Esophagus (tissue), 2 donors: ENCODE results near the gene TAS2R42. TPM values are rescaled to one million over a fixed set of nuclear protein-coding genes. Genes with fewer than 3 reads are reported as not detected.

Experiments
- H3K27ac ChIP-seq, 2 donors: one replicate each; pipeline ENCODE4 v1.5.1; 2013; ENCODE audit warnings: low read depth in 2 of 2, mild to moderate bottlenecking in 2 of 2, inconsistent platforms in 1 of 2, low read length in 1 of 2, moderate library complexity in 1 of 2
- H3K27me3 ChIP-seq, 2 donors: one replicate each; pipeline ENCODE4 v1.6.1; 2013; ENCODE audit warnings: low read length in 2 of 2, control low read depth in 1 of 2, mild to moderate bottlenecking in 1 of 2; ENCODE audit not compliant: insufficient read depth in 2 of 2, control insufficient read depth in 1 of 2
- H3K36me3 ChIP-seq, 2 donors: one replicate each; pipeline ENCODE4 v1.6.1; 2013; ENCODE audit warnings: low read length in 1 of 2; ENCODE audit not compliant: control insufficient read depth in 2 of 2, insufficient read depth in 2 of 2
- H3K4me1 ChIP-seq, 2 donors: one replicate each; pipeline ENCODE4 v1.6.1; 2013; ENCODE audit warnings: low read length in 1 of 2; ENCODE audit not compliant: control insufficient read depth in 2 of 2, insufficient read depth in 2 of 2
- H3K4me3 ChIP-seq, 2 donors: one replicate each; pipeline ENCODE4 v1.5.1; 2013; ENCODE audit warnings: low read length in 2 of 2, mild to moderate bottlenecking in 2 of 2, low read depth in 1 of 2, moderate library complexity in 1 of 2
- H3K9me3 ChIP-seq, 2 donors: one replicate each; pipeline ENCODE4 v1.6.1; 2013; ENCODE audit warnings: mild to moderate bottlenecking in 2 of 2, low read depth in 1 of 2, low read length in 1 of 2, moderate library complexity in 1 of 2; ENCODE audit not compliant: control insufficient read depth in 2 of 2, insufficient read depth in 1 of 2
- WGBS, 2 donors: extraction: QIAGEN DNeasy Blood & Tissue Kit; methylation state at CpG; one replicate each; pipeline ENCODE4 v1.1.7; 2013; 5-methylcytosine and 5-hydroxymethylcytosine counted together
- polyA plus RNA-seq, 2 donors: library from polyadenylated mRNA; stranded (reverse); fragments of 200-250 nt; gene quantifications; one replicate each; pipeline ENCODE4 v1.2.3, GENCODE V29; 2013
- donor health status: healthy with polysubstance abuse.
- donor health status: Bipolar disorder and iron deficiency.

TAS2R42 gene
- polyA plus RNA-seq, 2 donors = not detected

- no peaks in the 10 kb centered on the region for H3K36me3 ChIP-seq
- H3K4me3 ChIP-seq = no peak overlapping the region
- H3K4me1 ChIP-seq = peaks cover 0 to 2% of the 10 kb centered on the region in 2 donors
- H3K27me3 ChIP-seq = no peaks in the 10 kb centered on the region
- no peaks in the 10 kb centered on the region for H3K9me3 ChIP-seq
- no peak overlapping the region for H3K27ac ChIP-seq
- WGBS, 2 donors = 90 to 99% methylated on average over 2 of the region's 2 CpGs
These were observed 12.7 kb downstream of the TAS2R42 start for GRCh38 chr12:11174022-11174421.

- H3K36me3 ChIP-seq = no peaks in the 10 kb centered on the region
- peak overlapping the region; percentile 37 to 70 for H3K4me3 ChIP-seq
- peaks cover 0 to 2% of the 10 kb centered on the region in 2 donors for H3K4me1 ChIP-seq
- H3K9me3 ChIP-seq = no peaks in the 10 kb centered on the region
- peak overlapping the region in 1 of 2 donors; percentile 59 for H3K27ac ChIP-seq
- no peaks in the 10 kb centered on the region for H3K27me3 ChIP-seq
- 3 to 5% methylated on average over 10 of the region's 10 CpGs for WGBS, 2 donors
These were observed 14.6 kb downstream of the TAS2R42 start for GRCh38 chr12:11171969-11172675.

GRCh38 chr12:11171145-11171968, 15.4 kb downstream of the TAS2R42 start, which contains the start of gene SMIM10L1:
Gene SMIM10L1 (plus strand): TSS chr12:11171194. CDS start chr12:11171357, 163 bp downstream.
- Histone ChIP-seq H3K4me3 (peak within 1 kb of the TSS; percentile 70 to 87), H3K27ac (peak within 1 kb of the TSS; percentile 92 to 94), H3K36me3 (no peaks in the 10 kb centered on the region), H3K9me3 (no peaks in the 10 kb centered on the region), H3K27me3 (no peaks in the 10 kb centered on the region), H3K4me1 (peaks cover 0 to 2% of the 10 kb centered on the region in 2 donors)
- WGBS, 2 donors = 0 to 1% methylated on average over 65 to 70 of the region's 70 CpGs

- peaks cover 0 to 2% of the 10 kb centered on the region in 2 donors for H3K4me1 ChIP-seq
- peaks cover 0 to under 1% of the 10 kb centered on the region in 2 donors for H3K36me3 ChIP-seq
- H3K27ac ChIP-seq = peak overlapping the region in 1 of 2 donors; percentile 94
- 1 to 2% methylated on average over 4 of the region's 4 CpGs for WGBS, 2 donors
- peak overlapping the region; percentile 70 to 87 for H3K4me3 ChIP-seq
- no peaks in the 10 kb centered on the region for H3K27me3 ChIP-seq
- H3K9me3 ChIP-seq = no peaks in the 10 kb centered on the region
These were observed 16.0 kb downstream of the TAS2R42 start for GRCh38 chr12:11170810-11171144.

GRCh38 chr12:11166300-11166699, 20.4 kb downstream of the TAS2R42 start:
- Histone ChIP-seq H3K9me3 (no peaks in the 10 kb centered on the region), H3K27me3 (no peaks in the 10 kb centered on the region), H3K36me3 (peaks cover 0 to 2% of the 10 kb centered on the region in 2 donors), H3K4me3 (no peak overlapping the region), H3K4me1 (peaks cover 0 to 2% of the 10 kb centered on the region in 2 donors), H3K27ac (no peak overlapping the region)

- Histone ChIP-seq H3K9me3 (no peaks in the 10 kb centered on the region), H3K36me3 (peaks cover 0 to 2% of the 10 kb centered on the region in 2 donors), H3K4me1 (no peaks in the 10 kb centered on the region), H3K27ac (no peak overlapping the region), H3K27me3 (no peaks in the 10 kb centered on the region), H3K4me3 (no peak overlapping the region)
These were observed 22.4 kb downstream of the TAS2R42 start for GRCh38 chr12:11164384-11164783.

- H3K4me3 ChIP-seq = no peak overlapping the region
- no peak overlapping the region for H3K27ac ChIP-seq
- H3K27me3 ChIP-seq = no peaks in the 10 kb centered on the region
- H3K9me3 ChIP-seq = no peaks in the 10 kb centered on the region
- H3K36me3 ChIP-seq = peaks cover 0 to 2% of the 10 kb centered on the region in 2 donors
- H3K4me1 ChIP-seq = no peaks in the 10 kb centered on the region
- WGBS, 2 donors = 97 to 98% methylated on average over 1 of the region's 1 CpG
These were observed 24.2 kb downstream of the TAS2R42 start for GRCh38 chr12:11162502-11162901.

- Histone ChIP-seq H3K4me3 (no peak overlapping the region), H3K9me3 (no peaks in the 10 kb centered on the region), H3K36me3 (no peaks in the 10 kb centered on the region), H3K27ac (no peak overlapping the region), H3K4me1 (no peaks in the 10 kb centered on the region), H3K27me3 (no peaks in the 10 kb centered on the region)
- 48 to 54% methylated on average over 5 of the region's 5 CpGs for WGBS, 2 donors
These were observed 27.8 kb downstream of the TAS2R42 start for GRCh38 chr12:11158885-11159444.

- Histone ChIP-seq H3K4me3 (no peak overlapping the region), H3K27ac (no peak overlapping the region), H3K36me3 (peaks cover 0 to 2% of the 10 kb centered on the region in 2 donors), H3K4me1 (no peaks in the 10 kb centered on the region), H3K27me3 (no peaks in the 10 kb centered on the region), H3K9me3 (peaks cover 0 to 2% of the 10 kb centered on the region in 2 donors)
- 94 to 98% methylated on average over 1 of the region's 1 CpG for WGBS, 2 donors
These were observed 32.3 kb downstream of the TAS2R42 start for GRCh38 chr12:11154400-11154925.
